Activated T-helper 17 cell treated with anti-CD3 and anti-CD28 coated beads, Interleukin-2, amount 50 U/mL, for 72 hours (primary cell): ENCODE data around the gene SLAMF6. TPM values are rescaled to one million over a fixed set of nuclear protein-coding genes. Genes with fewer than 3 reads are reported as not detected.

Source experiments
- total RNA-seq, 2 donors: library from RNA; stranded (reverse); gene quantifications; one replicate each; pipeline ENCODE4 v1.2.3, GENCODE V29; 2022

Gene SLAMF6
- total RNA-seq, 2 donors from 2014 or later = 17.4 to 28.6 TPM

Other genes starting within 250 kb of the SLAMF6 start
- 10 to 100 TPM; 48.3 to 61.4 TPM for gene PEX19, start 238.1 kb downstream of the SLAMF6 start, total RNA-seq
- gene COPA, start 180.0 kb downstream of the SLAMF6 start, total RNA-seq = 100 to 1,000 TPM; 136 to 178 TPM
- gene NCSTN, start 179.9 kb downstream of the SLAMF6 start, total RNA-seq = 10 to 100 TPM; 58.7 to 67.4 TPM
- 1 to 10 TPM; 1.0 to 1.1 TPM for gene NHLH1, start 156.2 kb downstream of the SLAMF6 start, total RNA-seq
- not detected for gene VANGL2, start 122.7 kb downstream of the SLAMF6 start, total RNA-seq
- gene CD84, start 56.2 kb upstream of the SLAMF6 start, total RNA-seq = 10 to 100 TPM; 15.7 to 37.3 TPM
- gene SLAMF1, start 123.8 kb upstream of the SLAMF6 start, total RNA-seq = 100 to 1,000 TPM; 121 to 186 TPM
- 100 to 1,000 TPM; 151 to 179 TPM for gene CD48, start 188.6 kb upstream of the SLAMF6 start, total RNA-seq
- gene SLAMF7, start 216.0 kb upstream of the SLAMF6 start, total RNA-seq = 10 to 100 TPM in 1 of 2 donors, 1 to 10 TPM in 1; 4.5 to 15.0 TPM